Stimulated activated CD8-positive, alpha-beta memory T cell treated with anti-CD3 and anti-CD28 coated beads, Interleukin-7, amount 100 ng/mL, for 4 hours (primary cell): ENCODE results near the gene LGALS4.
"Not testable (repeated sequence)": the region's sequence is repeated elsewhere in the genome, so short reads cannot be mapped to it uniquely, and the experiment has no call there.

Experiments used
- DNase-seq, 2 donors: peaks; one replicate each; pipeline ENCODE4 v3.0.0-alpha.2; 2020; ENCODE audit warnings: low read depth in 2 of 2

Gene LGALS4

DNA sequence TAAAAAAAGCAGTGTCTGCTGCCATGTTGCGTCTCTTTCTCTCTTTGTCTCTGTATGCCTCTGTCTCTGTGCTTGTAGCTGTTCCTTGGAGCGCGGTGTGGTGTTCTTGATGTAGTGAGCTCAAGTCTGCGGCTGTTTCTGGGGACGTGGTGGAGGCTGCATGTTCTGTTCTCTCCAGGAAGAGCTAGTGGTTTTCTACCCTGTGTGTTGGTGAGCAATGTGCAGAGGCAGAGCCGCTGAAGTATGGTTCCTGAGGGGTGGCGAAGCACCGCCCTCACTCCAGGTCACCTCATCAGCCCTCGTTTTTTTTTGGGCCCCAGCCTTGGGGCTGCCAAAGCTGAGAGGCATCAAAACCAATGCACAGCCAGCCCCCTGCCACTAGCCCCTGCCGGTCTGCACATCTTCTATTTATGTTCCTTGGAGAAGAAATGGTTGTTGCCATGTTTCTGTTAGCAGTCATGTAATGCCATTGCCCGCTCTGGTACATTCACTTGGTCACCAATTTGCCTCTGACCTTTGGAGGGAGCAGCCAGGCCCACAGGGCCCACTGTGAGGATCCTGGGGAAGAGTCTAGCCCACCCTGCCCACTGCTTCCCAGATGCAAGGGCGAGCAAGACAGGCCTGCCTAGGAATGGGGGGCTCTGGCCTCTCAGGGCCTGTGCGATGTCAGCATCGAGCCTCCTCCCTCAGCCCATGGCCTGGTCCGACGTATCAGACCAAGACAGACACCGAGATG, 29.9 kb upstream of the LGALS4 start:
- DNase-seq = peak; percentile 46 to 51

DNA sequence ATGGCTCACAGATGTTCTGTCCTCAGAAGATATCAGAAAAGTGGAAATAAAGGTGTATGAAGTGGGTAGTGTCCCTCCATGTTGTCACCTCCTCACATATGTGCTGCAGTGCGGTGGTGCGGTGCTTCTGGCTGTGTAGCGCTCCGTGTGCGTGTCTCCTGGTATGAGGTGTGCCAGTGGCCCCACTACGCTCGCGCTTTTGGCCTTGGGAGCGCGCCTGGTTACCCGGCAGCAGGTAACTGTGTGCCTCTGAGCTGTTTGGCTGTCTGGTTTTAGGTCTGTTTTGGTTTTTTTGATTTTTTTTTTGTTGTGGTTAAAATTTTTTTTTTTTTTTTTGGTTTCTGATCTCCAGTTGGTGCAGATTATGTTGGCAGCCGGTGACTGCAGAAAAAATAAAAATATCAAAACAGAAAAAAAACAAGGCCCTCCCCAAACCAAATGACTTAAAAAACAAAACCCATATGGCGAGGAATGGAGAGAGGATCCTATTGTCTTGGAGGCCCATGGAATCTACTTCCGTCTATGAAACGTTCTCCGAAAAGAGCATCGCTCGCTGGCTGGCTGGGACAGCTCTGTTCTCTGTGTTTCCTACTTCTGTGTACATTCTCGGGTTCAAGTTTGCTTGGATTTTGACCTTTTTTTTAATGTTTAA, 29.2 kb upstream of the LGALS4 start:
- no peak for DNase-seq

DNA sequence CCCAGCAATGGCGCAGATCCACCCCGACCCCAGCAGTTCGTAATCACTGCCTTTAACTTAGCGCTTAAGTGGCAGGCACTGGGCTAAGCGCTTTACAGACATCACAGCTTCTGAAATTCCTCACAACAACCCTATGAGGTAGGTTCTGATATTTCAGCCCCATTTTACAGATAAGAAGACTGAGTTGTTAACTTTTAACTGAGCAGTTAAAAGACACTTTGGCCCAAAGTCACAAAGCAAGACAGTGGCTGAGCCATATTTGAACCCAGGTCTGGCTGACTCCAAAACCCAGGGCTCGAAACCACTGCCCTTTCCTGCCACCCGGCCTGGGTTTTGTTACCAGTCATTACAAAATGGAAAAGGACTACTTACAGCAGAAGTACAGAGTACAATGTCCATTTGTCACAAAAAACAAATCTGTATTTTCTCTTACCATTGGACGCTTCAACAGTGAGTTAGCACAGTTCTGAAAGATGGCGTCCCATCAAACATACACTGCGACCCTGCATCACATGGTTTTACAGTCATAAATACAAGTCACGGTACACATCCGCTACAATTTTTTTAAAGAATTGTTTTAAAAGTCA, 28.5 kb upstream of the LGALS4 start:
- DNase-seq = no peak

DNA sequence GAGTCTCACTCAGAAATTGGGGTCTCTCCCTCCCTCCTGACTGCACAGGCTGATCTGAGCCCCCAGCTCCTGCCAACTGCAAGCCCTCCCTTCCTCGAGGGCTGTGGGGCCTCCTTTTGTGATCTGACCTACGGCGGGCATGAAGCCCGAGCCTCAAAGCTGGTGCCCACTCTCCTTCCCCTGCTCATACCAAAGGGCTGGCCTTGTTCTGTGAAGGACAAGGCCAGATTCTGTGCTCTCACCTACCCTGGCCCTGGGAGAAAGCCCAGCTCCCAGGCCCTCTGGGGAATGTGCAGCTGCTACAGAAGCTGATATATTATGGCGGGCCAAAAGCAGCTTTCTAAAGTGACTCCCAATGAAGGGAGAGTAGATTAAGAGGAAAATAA, 27.8 kb upstream of the LGALS4 start:
- no peak for DNase-seq

DNA sequence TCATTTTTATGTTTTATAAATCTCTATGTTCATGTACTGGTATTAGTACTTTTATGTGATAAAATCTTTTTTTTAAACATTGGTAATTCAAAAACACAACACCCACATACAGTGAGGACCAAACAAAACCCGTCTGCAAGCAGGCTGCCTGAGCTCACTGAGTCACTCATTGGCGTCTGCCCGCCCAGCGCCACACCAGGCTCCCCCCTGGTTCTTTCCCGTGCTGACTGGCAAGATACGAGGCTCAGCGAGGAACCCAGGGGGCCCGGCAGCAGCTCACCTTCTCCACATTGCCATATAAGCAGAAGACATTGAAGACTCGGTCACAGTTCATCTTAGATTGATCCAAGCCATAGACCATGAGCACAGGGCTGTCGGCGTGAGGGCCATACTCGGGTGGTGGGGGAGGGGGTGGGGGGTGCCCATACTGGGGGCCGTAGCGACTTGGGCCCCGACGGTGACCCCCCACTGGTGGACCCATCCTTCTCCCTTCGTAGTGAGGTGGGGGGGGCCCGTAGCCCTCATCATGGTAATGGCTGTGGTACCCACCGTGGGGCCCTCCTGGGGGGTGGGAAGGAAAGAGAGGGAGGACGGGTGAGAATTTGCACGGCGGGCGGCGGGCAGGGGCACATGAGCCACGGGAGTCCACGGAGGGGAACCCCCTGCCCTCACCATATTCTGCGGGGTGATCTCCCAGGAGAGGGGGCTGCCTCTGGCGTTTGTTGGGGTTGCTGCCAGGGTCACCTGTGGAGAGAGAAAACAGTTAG, 27.3 kb upstream of the LGALS4 start:
- no peak for DNase-seq

DNA sequence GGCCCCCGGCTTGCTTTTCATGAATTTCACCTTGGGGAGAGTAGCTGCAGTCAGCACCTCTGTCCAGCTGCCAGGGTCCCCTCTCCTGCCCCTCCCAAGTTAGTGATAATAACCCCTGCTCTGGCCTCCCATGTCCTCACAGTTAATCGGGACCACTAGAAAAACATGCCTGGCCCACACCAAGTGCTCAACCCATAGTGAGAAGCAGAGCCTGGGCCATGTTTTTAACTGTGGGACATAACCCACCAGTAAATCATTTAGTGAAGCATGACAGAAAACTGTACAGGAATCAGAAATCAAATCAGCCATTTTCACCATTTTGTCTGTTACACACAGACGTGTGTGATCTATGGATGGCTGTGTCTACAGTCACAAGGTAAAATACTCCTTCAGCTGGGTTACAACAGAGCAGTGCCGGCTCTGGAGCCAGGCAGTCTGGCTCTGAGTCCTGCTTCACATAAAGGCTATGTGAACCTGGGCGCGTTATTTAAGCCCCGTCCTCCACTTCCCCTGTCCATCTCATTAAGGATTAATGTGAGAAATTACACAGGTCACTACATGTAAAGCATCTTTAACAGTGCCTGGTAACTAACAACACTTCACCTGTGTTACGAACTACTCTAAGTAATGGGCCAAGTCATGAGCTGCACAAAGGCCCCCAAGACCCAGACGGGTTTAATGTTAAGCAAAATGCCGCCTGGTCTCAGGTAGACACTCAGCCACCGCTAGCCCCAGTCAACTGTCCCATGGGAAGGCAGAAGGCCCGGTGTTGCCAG, 26.4 kb upstream of the LGALS4 start:
- no peak for DNase-seq

DNA sequence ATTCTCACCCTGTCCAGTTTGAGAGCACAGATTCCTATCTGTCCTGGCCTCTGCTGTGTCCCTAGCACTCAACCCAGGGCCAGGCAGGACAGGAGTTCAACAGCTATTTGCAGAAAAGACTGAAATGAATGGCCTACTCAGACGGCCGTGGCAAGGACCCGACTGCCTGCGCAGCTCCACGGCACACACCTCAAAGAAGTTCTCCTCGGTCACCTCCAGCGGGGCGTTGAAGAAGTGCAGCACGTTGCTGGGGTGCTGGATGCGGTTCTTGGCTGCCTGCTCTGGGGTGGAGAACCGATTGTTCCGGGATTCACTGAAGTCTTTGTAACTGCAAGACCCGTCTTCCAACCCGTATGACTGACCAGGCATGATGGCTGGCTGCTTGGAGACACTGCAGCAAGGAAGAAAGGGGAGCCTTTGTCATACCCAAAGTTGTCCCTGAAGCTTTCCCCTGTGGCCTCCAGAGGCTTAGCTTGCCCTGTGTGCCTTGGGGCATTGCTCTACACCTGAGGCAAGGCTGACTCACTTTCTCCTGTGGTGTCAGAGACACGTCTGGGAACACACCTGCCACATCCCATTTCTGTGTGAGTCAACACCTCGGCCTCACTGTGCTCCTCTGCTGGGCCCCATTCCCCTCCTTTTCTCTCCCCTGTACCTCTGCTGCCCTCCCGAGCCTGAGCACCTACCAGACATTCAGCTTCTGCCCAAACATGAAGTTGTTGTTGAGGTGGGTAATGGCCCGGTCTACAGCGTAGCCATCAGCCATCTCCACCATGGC, 25.7 kb upstream of the LGALS4 start:
- peak; percentile 49 to 51 for DNase-seq

DNA sequence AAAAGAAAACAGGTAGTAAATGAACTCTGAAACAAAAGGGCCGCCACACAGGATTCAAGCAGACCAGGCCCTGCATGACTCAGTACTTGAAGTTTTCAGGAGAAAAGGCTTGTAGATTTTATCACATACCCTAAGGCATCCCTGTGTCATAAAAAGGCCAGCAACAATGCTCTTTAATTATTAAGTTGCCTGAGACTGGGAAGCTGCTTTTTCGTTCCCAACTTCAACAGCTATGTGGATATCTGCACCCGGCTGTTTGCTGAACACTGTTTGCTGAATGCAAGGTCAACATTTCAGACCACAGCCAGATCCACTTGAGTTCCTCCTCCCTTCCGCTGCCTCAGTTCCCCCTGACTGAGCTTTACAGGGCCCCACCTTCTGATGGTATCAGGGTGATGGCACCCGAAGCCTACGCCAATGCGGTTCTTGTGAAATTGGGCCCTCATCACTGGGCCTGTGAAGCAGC, 24.9 kb upstream of the LGALS4 start:
- DNase-seq = no peak

DNA sequence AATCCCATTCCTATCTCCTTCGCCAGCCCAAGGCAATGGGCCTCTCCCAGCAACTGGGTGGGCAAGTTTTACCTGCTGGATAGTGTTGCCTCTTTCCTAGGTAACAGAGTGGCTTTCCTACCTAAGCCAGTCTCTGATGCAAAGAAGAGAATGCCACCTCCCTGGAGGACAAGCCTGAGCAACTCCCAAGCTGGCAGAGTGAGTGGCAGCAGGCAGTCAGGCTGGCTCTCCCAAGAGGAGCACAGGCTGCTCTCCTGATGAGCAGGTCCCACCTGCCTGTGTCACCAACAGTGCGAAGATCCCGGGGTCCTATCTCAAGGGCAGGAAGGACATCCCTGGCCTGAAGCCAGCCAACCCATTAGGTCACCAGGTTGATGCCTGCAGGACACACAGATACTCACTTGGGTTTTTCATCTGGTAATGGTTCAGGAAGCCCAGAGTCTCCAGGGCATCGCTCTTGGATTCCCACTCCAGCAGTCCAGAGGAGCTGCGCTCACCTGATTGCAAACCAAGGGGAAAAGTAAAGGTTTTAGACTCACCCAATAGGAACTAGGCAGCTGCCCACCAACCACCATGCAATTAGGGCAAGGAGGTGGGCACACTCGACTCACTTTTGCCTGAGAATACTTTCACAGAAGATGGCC, 24.4 kb upstream of the LGALS4 start:
- no peak for DNase-seq

DNA sequence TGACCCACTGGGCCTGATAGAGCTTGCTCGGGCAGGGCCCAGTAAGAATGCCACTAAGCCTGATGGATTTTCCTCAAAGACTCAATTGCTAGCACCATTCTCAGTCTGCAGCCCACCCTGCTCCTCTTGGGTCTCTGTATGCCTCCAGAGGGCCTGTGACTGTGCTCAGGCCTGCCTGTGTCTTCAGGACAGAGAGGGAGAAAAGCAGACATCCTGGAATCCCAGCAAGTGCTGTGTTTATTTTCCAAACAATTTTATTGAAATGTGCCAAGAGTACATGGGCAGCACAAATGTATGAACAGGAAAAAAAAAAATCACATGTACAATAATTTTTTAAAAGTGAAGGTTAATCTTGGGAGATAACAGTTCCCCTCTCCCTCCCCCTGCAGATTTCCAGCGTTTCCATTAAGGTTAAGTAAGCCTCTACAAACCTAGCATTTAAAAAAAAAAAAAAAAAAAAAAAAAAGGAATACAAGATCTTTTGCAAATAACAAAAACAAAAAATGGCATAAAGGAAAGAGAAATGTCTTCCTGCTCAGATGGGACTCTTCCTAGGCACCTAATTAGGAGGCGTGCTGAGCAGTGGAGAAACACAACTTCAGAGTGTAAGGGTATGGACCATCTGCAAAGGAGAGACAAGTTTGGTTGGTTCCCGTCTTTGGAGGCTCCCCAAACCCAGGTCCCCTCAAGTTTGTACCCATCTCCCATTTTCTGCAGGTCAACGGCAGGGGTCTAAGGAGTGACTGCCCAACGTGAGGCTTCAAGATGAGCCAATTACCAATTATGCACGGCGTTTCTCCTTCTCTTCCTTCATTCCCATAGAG, 23.6 kb upstream of the LGALS4 start:
- no peak for DNase-seq

DNA sequence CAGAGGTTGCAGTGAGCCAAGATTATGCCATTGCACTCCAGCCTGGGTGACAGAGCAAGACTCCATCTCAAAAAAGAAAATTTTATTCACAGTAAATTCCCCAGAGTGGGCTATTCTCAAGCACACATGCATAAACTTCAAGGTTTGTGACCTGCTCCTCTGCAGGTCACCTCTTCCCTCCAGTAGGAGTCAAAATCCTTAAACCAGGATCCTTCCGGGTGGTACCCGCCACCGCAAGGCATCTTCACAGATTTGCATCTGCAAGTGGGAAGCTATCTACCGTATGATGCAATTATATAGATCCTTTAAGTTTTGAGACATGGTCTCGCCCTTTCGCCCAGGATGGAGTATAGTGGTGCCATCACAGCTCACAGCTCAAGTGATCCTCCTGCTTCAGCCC, 21.8 kb upstream of the LGALS4 start:
- no peak for DNase-seq

DNA sequence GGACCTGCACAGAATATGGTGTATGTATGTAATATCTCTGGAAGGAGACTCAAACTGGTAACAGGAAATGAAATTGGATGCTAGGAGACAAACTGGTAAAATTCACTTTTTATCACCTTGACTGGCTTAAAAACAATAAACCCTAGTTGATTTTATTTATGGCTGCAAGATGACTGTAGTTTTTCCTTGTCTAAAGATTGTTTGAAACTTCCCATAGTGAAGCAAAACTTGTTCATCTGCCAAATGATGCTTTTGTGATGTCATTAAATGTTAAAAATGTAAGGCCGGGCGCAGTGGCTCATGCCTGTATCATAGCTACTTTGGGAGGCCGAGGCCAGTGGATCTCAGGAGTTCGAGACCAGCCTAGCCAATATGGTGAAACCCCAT, 21.4 kb upstream of the LGALS4 start:
- no peak for DNase-seq

DNA sequence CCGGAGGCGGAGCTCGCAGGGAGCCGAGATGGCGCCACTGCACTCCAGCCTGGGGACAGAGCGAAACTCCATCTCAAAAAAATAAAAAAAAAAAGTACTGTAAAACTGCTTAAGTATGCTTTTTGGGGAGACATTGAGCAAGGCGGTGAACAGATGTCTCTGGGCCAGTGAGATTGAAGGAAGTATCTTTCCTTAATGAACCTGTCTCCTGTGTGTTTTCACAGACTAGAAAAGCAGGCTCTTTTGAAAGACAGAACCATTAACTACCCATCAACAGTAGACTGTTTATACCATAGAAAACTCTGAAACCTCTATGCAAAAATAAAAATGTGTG, 20.3 kb upstream of the LGALS4 start:
- DNase-seq = no peak

DNA sequence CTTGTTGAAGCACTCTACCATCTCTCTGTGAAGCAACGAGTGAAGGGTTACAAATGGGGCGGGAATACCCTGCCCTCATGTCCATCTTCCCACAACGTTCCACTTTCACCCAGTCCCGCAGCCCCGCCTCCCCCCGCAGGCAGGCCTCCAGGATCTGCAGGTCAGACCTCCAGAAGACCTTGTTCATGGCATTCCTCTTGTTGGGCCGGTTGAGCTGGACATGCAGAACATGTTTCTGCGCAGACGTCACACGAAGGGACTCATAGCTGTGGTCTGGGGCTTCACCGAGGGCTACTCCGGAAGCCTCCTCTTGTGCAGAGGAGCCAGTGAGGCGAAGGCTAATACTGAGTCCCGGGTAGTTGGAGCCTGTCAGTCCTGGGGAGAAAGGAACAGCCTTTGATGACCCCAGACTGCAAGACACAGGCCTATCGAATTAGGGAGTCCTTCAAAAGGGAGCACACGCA, 18.4 kb upstream of the LGALS4 start:
- DNase-seq = no peak

DNA sequence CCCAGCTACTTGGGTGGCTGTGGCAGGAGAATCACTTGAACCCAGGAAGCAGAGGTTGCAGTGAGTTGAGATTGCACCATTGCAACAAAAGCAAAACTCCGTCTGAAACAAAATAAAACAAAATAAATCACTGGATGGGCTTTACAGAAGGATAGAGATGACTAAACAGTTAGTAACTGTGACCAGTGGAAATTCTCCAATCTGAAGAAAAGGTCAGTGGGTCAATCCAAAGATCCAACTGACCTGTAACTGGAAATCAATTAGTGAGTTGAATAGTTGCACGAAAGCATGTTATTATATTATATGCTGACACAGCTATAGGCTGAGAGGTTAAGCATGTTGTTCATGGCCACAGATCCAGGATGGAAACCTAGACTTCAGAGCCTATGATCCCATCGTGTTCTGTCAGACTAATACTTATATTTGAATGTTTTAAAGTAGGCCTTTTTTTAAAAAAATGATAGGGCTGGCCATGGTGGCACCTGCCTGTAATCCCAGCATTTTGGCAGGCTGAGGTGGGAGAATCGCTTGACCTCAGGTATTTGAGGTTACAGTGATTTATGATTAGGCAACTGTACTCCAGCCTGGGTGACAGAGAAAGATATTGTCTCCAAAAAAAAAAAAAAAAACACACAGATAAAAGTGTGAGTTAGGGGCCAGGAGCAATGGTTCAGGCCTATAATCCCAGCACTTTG, 17.4 kb upstream of the LGALS4 start:
- no peak for DNase-seq

DNA sequence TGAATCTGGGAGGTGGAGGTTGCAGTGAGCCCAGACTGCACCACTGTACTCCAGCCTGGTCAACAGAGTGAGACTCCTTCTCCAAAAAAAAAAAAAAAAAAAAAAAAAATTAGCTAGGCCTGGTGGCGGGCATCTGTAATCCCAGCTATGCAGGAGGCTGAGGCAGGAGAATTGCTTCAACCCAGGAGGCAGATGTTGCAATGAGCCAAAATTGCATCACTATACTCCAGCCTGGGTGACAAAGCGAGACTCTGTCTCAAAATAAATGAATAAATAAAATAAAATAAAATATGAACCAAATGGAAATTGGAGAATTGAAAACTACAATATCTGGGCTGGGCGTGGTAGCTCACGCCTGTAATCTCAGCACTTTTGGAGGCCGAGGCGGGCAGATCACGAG, 16.5 kb upstream of the LGALS4 start:
- DNase-seq = not testable (repeated sequence)

DNA sequence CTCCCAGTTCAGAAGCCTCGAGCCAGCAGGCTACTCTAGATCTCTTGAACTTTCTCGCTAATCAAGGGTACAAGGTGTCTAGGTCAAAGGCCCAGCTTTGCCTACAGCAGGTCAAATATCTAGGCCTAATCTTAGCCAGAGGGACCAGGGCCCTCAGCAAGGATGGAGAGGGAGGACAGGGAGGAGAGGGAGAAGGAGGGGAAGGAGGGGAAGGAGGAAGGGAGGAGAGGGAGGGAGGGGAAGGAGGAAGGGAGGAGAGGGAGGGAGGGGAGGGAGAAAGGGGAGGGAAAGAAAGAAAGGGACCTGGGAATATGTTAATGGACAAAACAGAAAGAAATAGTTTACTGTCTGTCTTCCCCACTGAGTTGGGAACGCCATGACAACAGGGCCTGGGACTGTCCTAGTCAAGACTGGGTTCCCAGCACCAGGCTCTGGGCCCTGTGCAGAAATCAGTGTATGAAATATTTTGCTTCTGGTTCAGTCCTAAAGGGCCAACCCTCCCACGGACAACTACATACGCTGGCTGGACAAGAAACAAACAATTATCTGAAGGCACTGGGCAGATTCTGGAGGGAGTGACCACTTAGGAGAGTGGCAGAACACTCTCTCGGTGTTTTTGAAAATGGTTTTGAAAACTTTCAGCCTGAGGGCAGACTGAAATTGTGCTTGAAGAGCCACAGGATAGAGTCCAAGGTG, 14.3 kb upstream of the LGALS4 start:
- no peak for DNase-seq

DNA sequence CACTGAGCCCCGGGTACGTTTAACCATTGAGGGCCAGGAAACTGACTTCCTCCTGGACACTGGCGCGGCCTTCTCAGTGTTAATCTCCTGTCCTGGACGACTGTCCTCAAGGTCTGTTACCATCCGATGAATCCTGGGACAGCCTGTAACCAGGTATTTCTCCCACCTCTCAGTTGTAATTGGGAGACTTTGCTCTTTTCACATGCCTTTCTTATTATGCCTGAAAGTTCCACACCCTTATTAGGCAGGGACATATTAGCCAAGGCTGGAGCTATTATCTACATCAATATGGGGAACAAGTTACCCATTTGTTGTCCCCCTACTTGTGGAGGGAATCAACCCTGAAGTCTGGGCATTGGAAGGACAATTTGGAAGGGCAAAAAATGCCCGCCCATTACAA, 13.2 kb upstream of the LGALS4 start:
- DNase-seq = not testable (repeated sequence)
